HG02981 (cell line): Measurements from ENCODE around the gene NSUN2.
"Not testable (repeated sequence)": the region's sequence is repeated elsewhere in the genome, so short reads cannot be mapped to it uniquely, and the experiment has no call there.

ENCODE experiments used
- ATAC-seq: cut with Tn5 transposase; IDR thresholded peaks from one replicate; pipeline ENCODE4 v1.9.1; 2021; ENCODE audit warnings: mild to moderate bottlenecking, moderate library complexity; ENCODE audit not compliant: unreplicated experiment

Gene NSUN2

DNA sequence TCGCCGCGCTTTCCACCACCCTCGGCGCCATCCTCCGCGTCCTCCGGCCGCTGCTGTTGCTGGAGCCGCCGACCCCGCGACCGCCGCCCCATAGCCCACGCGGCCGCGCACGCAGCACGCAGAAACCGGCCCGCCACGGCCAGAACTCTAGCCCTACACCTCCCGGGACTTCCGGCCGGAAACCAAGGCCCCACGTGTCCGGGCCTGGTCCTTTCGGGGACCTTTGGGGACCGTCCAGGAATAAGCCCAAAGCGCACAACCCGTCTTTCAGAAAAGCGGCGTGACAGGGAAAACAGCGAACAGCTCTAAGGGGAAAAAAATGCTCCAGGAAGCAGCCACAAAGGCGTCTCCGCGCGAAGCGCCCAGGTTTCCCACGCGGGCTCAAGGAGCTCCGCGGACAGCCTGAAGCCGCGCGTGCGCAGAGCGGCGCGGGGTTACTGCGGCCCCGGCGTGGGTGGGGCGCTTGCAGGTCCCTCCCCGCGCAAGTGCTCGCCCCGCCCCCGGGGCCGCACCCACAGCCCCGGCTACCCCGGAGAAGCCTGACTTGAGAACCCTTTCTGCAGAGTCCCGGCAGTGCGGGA lies at the start of gene NSUN2, which contains the start of gene SRD5A1:
NSUN2 (minus strand) TSS at position 157 of the 581 bp plus-strand sequence; CDS start at position 92, 65 bp downstream.
SRD5A1 (plus strand) TSS at position 553 of the 581 bp plus-strand sequence. CDS start 137 bp downstream, outside the sequence.
- peak; percentile 88 for ATAC-seq

DNA sequence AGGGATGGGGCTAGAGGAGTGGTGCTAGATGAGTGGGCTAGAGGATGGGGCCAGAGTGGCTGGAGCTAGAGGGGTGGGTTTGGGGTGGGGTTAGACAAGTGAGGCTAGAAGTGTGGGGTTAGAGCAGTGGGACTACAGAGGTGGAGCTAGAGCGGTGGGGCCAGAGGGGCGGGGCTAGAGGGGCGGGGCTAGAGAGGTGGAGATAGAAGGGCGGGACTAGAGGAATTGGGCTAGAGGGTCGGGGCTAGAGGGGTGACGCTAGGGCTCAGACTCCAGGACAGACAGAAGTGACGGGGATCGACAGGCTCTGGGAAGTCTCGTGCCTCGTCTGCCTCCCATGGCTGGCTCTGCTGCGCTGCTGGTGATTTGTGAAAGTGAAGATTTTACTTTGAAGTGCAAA lies 49.4 kb upstream of the NSUN2 start:
- ATAC-seq: no peak

DNA sequence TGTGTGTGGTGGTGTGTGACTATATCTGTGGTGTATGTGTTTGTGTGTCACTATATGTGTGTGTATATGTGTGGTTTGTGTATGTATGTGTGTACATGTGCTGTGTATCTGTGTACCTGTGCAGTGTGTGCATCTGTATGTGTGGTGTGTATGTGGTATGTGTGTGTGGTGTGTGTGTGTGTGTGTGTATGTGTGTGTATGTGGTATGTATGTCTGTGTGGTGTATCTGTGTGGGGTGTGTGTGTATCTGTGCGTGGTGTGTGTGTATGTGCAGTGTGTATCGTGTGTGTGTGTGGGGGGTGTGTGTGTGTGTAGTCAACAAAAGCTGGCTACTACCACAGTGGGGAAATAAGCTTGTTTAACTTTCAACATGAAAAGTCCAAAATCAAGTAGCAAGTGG lies 48.8 kb upstream of the NSUN2 start:
- no peak for ATAC-seq

DNA sequence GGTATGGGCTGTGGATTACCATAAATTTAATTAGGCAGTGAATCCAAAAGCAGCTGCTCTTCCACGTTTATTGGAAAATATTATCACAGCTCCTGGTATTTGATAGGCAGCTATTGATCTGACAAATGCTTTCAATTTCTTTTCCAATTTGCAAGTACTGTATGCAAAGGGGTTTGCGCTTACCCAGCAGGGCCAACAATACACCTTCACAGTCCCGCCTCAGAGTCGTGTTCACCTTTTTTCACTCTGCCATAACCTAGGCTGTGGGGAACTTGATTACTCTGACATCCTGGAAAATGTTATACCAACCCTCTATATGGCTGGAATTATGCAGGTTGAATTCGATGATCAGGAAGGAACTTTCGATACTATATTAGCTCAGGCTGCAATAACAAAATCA lies 48.1 kb upstream of the NSUN2 start:
- ATAC-seq: no peak

DNA sequence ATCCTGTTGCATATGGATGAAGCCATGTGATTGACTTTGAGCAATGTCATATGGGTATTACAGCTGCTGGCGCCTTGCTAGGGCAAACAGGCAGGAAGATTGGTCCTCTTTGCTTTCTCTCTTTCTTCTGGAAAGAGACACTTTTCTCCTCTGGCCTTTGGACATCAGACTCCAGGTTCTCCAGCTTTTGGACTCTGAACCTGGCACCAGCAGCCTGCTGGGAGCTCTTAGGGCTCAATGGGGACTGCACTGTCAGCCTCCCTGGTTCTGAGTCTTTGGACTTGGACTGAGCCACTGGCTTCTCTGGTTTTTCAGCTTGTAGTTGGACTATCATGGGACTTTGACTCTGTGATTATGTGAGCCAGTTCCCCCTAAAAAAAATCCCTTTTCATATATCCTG lies 45.5 kb upstream of the NSUN2 start:
- ATAC-seq: no peak

DNA sequence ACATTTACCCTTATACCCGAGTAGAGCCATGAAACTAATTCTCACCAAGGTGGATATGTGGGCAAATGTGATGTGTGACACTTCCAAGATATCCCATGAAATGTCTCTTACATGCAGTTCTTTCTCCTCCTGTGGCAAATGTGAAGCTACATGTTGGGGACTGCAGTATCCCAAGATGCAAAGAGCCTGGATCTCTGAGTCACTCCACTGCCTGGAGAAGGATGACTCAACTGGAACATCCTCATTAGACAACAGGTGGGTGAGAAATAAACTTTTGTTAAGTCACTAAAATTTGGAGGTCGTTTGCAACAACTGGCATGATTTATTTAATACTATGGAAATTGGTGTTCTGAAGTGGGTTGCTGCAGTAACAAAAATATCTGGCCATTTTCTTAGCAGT lies 43.9 kb upstream of the NSUN2 start:
- ATAC-seq: no peak

DNA sequence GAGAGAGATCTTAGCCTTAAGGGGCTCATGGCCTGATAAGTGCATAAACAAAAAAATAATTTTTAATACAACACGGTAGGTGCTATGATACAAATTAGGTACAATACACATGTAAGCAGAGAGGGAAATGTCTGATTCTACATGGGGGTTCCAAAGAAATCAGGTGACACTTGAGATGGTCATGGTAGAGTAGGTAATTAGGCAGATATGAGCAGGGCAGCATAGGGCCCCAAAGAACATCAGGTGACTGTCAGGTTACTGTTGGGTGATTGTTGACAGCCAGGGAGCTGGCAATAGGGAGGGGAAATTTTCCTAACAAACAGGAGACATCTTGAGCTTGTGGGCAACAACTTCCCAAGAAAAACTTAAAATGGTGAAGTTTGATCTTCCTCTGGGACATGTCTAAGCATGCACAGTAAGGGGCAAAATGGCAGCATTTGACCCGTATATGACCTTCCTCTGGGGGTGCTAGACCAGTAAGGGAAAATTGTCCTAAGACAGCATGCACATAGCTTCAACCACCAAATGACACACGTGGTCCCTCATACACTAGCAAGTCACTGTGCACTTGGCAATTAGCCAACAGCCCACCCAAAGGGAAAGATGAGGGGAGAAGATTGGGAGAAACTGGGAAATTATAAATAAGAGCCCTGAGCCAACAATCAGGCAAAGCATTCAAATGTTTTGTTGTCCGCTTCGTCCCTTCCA lies 43.1 kb upstream of the NSUN2 start:
- no peak for ATAC-seq

DNA sequence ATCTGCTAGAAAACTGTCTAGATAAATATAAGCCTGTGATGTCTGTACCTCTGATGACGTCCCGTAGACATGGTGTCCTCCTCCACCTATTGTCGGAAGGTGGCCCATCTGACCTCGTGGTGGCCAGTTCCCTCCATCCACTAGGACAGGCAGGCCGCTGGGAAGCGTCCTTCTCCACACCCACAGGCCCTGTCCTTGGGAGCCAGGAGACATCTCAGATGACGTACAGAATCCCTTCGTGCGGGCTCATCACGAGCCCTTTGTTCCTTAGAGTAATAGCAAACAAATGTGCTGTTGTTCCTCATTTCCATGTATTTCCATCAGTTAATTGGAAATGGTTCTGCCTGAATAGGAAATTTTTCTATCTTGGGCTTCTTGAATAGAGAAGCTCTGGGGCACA lies 42.0 kb upstream of the NSUN2 start:
- ATAC-seq: no peak

DNA sequence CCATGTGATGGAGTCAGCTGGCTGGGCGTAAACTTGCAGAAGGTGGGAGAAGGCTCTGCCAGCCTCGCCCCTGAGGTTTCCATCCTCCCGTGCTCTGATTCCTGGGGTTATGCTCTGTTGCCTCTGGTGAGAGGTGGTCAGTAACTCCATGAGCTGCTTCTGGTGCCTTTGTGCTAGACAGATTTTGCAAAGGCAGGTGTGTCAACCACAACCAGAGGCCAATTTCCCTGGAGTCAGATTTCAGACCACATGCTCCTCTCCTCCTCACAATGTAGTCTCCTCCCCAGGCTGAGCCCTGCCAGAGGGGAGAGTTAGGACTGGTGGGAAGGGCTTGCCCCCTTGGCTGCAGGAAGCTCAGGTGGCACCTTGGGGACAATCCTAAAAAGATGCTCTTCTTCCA lies 41.6 kb upstream of the NSUN2 start:
- no peak for ATAC-seq

DNA sequence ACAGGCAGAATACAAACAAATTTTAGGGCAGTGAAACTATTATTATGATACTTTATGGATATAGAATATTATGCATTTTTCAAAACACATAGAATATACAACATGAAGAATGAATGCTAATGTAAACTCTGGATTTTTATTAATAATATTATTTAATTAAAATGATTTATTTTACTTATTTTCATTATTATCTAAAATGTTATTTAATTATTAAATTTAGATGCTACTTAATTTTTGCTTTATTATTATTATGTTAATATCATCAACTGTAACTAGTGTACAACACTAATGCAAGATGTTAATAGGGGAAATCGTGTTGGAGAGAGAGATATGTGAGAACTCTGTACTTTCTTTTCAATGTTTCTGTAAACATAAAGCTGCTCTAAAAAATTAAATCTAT lies 41.1 kb upstream of the NSUN2 start:
- ATAC-seq: no peak

DNA sequence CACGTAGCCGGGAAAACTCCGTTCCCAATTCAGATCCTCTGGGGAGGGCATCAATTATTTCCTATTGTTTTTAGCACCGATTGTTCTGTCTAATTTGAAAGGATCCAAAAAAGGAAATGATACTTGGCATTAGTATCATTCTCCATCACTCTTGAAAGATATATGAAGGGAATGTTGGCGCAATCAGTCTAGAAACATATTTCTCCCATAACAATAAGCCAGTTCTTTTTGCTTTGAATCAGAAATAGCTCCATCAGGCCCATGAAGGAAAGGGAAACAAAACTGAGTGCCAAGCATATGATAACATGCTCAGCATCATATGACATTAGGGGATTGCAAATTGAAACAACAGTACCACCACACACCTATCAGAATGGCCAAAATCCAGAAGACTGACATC lies 40.2 kb upstream of the NSUN2 start:
- no peak for ATAC-seq

DNA sequence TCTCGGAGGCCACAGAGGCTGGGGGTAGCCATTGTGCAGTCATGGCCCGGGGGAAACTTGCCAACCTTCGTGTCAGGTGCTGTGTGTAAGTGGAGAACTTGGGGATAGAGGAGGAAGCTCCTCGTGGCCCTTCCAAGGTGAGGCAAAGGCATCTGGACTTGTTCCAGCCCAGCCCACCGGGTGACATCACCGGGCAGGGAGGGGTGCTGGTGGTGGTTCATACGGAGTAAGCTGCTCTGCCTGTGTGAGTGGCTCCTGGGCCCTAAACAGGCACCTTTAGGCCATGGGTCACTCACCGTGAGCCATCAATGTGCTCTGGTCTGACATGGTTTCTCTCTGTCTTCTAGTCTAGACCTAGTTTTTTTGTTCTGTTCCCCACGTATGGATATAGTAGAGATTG lies 35.9 kb upstream of the NSUN2 start:
- ATAC-seq: not testable (repeated sequence)

DNA sequence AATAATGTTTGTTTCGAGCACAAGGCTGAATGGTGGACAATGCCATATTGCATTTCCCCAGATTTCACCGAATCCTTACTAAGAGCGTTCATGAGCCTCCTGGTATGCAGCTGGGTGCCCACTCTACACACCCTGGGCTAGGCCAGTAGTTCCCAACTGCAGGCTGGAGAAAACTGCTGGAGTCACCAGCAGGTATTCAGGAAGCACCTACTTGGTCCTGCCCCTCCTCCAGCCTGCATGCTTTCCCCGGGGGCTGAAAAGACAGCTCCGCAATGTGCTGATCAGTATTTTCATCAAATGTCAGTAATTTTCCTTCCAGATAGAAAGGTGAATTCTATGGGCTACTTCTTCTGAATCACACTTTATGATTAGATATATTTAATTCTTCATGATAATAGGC lies 34.8 kb upstream of the NSUN2 start:
- ATAC-seq: no peak

DNA sequence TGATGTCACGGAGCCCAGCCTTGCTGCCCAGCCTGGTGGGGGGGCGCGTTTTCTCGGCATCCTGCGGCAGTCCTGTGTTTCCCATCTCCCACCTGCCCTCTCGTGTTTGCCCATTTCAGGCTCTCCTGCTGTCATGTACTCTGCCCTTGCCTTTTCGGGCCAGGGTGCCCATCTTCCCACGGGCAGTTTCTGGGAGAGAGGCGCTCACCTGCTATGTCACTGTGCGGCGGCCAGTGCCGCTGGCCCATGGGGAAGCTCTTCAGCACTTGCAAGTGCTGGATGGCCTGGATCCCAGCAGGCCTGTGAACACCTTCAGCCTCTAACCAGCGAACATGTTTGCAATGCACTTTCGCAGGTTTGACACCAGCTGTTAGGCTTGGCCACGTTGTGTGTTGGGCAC lies 33.9 kb upstream of the NSUN2 start:
- ATAC-seq: no peak

DNA sequence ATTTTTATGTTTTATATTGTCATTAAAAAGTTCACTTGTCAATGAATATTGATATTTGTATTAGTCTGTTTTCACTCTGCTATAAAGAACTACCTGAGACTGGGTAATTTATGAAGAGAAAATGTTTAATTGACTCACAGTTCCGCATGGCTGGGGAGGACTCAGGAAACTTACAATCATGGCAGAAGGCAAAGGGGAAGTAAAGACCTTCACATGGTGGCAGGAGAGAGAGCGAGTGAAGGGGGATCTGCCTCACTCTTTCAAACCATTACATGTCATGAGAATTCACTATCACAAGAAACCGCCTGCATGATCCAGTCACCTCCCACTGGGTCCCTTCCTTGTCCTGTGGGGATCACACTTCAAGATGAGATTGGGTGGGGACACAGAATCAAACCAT lies 27.8 kb upstream of the NSUN2 start:
- peak; percentile 48 for ATAC-seq

DNA sequence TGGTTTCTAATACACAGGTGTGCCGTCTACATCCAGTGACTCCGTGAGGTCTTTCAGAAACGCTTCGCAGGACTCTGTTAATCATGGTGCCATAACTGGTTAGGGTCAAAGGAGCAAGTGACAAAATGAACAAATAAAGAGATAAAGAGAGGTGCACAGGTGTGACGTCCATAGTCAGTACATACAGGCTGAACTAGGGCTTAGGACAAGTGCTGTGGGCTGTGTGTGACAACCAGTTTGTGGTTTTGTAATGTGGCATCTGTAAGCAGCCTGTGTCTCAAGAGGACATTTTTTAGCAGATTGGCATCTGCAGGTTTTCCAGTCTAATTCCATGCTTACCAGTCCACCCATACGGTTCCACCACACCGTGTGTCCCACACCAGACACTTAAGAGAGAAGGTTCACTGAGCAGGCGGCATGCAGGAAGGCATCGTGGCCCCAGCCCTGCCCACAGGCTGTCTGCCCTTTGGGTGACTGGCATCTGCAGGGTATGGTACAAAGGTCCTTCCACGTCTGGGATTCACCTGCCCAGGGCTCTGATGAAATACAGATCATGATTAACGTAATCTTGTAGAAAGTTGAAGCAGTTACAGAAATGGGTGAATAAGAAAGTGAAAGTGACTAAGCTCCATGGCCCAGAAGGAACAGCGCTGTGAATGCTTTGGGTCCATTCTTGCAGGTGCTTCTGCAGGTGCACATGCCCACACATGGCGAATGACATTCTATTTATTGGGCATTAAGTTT lies 27.3 kb upstream of the NSUN2 start:
- ATAC-seq: peak; percentile 85

DNA sequence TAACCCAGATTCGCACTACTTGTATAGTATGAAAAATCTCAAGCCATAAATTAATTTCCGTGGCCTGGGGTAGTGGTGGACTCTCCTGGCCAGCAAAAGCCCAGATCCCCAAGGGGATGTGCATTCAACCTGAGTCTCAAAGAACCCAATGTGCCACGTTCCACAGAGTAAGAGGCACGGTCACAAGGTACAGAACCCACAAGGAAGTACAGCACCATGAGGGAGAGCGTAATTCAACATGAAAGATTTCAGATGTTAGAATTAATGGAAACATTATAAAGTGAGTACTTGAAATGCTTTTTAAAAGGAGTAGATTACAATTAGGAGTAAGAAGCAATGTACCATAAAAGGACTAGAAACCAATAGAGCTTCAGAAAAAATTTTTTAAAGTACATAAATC lies 23.8 kb upstream of the NSUN2 start:
- no peak for ATAC-seq

DNA sequence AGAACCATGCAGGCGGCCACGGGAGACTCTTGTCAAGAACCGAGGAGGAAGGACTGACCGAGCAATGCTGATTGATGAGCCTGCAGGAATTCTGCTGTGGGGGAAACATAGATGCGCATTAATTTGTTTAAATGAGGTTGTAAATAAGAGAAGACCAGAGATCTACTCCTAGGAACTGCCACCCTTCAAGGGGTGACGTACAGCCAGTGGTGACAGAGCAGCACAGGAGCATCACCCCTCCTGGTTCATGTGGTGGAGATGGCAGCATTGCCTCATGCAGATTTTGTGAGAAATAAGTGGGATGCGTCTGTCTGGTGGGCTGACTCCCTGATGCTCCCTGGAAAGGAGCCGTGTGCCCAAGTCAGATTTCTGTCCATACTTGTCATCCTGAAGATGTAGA lies 22.6 kb upstream of the NSUN2 start:
- ATAC-seq: no peak

DNA sequence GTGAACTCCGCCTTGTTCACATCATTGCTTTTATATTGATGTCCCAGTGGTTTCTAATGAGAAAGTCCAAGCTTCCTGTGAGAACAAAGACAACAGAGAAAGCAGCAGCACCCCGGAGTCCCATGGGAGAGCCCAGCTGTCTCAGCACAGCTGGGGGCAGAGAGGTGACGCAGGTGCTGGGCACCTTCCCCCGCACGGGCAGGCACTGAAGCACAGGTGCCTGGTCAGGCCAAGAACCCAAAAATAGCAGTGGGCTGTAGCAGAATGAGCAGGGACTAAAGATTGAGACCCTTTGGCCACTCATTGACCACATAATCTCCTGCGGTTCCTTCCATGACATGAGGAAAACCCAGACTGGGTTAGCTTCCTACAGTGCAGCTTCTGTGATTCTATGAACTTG lies 19.2 kb upstream of the NSUN2 start:
- ATAC-seq: peak; percentile 97

DNA sequence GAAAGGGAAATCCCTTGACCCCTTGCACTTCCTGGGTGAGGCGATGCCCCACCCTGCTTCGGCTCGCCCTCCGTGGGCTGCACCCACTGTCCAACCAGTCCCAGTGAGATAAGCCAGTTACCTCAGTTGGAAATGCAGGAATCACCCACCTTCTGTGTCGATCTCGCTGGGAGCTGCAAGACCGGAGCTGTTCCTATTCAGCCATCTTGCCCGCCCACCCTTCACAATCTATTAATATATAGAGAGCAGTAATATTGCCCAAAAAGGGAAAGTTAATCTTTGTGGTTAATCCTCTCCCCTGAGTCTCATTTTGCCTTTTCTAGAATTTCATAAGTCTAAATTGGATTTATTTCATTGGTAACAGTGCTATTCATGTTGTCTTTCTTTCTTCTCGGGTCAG lies 16.8 kb upstream of the NSUN2 start:
- ATAC-seq: no peak

DNA sequence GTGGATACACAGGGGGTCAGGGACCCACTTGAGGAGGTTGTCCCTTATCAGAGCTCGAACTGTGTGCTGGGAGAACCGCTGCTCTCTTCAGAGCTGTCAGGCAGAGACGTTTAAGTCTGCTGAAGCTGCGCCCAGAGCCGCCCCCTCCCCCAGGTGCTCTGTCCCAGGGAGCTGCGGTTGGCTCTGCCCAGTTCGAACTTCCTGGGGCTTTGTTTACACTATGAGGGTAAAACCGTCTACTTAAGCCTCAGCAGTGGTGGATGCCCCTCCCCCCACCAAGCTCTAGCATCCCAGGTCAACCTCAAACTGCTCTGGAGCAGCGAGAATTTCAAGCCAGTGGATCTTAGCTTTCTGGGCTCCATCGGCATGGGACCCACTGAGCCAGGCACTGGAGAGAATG lies 16.3 kb upstream of the NSUN2 start:
- no peak for ATAC-seq
